GM20431 (cell line): ENCODE results near the gene UNC13D.
"Not testable (repeated sequence)": the region's sequence is repeated elsewhere in the genome, so short reads cannot be mapped to it uniquely, and the experiment has no call there.

Source experiments
- in situ Hi-C: fragments of 300-500 bp; cut with MseI, MboI; formaldehyde crosslinking; loops from one replicate; pipeline ENCODE4 v1.15.0; 2020; ENCODE audit warnings: low sequenced_read_pairs; ENCODE audit not compliant: unreplicated experiment

UNC13D gene

GRCh38 chr17:75778066-75778860, 65.9 kb downstream of the UNC13D start:
- in situ Hi-C loops, result not testable (repeated sequence)

- in situ Hi-C loops, result no loop called here
These were observed 66.8 kb downstream of the UNC13D start for GRCh38 chr17:75777296-75777922.
